ENCODE data around the gene MSRB3. TPM values are rescaled to one million over a fixed set of nuclear protein-coding genes. Genes with fewer than 3 reads are reported as not detected.

Gene MSRB3
- total RNA-seq, 2 donors from 2014 or later = 0.16 to 0.24 TPM

DNA sequence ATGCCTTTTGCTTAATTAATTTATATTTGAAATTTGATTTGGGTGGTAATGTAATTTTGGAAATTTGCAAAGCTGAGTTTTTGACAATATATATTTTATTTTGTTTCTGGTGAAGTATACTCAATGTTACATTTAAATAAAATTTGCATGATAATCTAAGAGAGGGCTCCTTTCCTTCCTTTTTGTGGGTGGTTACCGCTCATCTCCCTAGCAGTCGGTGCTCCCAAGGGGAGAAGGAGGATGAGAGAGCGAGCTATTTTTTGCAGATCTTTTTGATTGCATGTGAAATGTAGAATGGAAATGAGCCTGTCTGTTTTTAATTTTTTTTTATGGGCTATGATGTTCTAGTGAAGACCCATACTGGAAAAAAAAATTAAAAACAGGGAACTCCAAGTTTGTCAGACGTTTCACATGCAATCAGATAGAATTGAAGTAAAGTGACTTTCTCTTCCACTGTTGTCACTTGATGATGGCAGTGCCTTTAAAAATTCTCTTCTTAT is 39.8 kb downstream of the MSRB3 start:
- H3K4me3 Mint-ChIP-seq = no peak overlapping the region
- peaks cover 13% of the 10 kb centered on the region for H3K27me3 Mint-ChIP-seq (ENCODE audit: low read depth)
- no peaks in the 10 kb centered on the region for H3K36me3 Mint-ChIP-seq (ENCODE audit: insufficient read depth in 2 of 2)
- ATAC-seq (replicated peaks in 1 of 2) (no peak), DNase-seq (no peak)
- H3K4me1 Mint-ChIP-seq (ENCODE audit: low read depth) = no peaks in the 10 kb centered on the region
- H3K27ac Mint-ChIP-seq = no peak overlapping the region
- H3K9me3 Mint-ChIP-seq = no peaks in the 10 kb centered on the region

DNA sequence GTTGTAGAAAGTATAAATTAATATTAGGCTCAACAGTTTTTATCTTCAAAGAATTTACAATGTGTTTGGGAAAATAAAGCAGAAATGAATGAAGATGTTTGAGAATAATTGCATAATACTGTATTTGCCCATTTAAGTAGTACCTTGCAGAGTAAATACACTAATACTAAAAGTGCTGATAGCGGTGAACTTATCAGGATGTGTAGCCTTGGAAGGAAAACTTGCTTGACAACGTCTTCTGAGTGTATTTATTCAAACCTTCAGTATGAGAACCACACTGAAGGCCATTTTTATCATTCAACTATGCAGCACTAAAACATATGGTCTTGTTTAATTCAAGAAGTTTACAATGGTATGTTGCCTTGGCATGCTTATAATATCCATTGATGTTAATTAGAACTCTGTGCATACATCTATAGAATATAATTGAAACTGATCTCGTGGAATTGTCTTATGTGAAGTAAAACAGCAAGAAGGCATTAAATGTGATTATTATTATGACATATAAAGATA is 41.3 kb downstream of the MSRB3 start:
- no peak overlapping the region for H3K4me3 Mint-ChIP-seq

DNA sequence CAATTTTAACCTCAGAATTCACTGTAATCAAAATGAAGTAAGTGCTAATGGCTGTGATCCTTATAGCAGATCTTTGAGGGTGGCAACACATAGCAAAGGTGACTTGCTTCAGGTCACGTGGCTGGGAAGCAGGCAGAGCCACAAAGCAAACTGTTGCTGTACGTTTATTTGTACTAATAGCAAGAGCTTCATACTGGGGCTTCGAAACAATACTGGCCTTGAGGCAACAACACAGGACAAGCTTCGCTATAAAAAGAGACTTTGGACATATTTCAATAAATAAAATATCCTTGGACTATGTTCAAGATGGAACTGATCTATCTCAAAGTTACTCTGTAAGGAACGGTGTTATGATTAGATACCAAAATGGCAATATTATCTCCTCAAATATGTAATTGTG is 44.6 kb downstream of the MSRB3 start:
- no peak overlapping the region for H3K27ac Mint-ChIP-seq
- H3K27me3 Mint-ChIP-seq (ENCODE audit: low read depth) = peaks cover 6% of the 10 kb centered on the region
- DNase-seq (no peak), ATAC-seq (replicated peaks in 1 of 2) (no peak)
- H3K9me3 Mint-ChIP-seq = no peaks in the 10 kb centered on the region
- no peak overlapping the region for H3K4me3 Mint-ChIP-seq
- no peaks in the 10 kb centered on the region for H3K4me1 Mint-ChIP-seq (ENCODE audit: low read depth)
- no peaks in the 10 kb centered on the region for H3K36me3 Mint-ChIP-seq (ENCODE audit: insufficient read depth in 2 of 2)

More for the DNA sequence above, 41.3 kb downstream of the MSRB3 start:
- peaks cover 13% of the 10 kb centered on the region for H3K27me3 Mint-ChIP-seq (ENCODE audit: low read depth)
- ATAC-seq (replicated peaks in 1 of 2) = no peak
- H3K36me3 Mint-ChIP-seq (ENCODE audit: insufficient read depth in 2 of 2) = no peaks in the 10 kb centered on the region
- DNase-seq = no peak
- H3K9me3 Mint-ChIP-seq = no peaks in the 10 kb centered on the region
- H3K4me1 Mint-ChIP-seq (ENCODE audit: low read depth) = no peaks in the 10 kb centered on the region
- no peak overlapping the region for H3K27ac Mint-ChIP-seq

DNA sequence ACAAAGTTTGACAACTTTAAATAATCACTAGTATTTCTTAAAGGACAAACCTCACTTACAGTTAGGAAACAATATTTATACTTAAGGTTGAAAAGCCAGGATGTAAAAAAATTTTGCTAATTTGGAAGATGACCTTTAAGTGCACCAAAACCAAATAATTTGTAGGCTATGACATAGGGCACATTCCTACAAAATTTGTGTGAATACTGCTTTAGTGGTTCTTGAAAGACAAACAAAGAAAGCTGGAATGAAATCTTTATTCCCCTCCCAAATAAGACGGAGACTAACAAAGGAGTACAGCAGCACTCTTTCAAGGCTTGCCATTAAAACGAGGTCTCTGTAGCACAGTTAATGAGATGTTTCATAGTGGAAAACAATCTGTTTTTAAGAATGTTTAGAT is 45.6 kb downstream of the MSRB3 start:
- no peak for ATAC-seq (replicated peaks in 1 of 2)
- Mint-ChIP-seq H3K27me3 (ENCODE audit: low read depth) (peaks cover 6% of the 10 kb centered on the region), H3K9me3 (no peaks in the 10 kb centered on the region), H3K4me1 (ENCODE audit: low read depth) (no peaks in the 10 kb centered on the region), H3K36me3 (ENCODE audit: insufficient read depth in 2 of 2) (no peaks in the 10 kb centered on the region), H3K27ac (no peak overlapping the region), H3K4me3 (no peak overlapping the region)
- no peak for DNase-seq

DNA sequence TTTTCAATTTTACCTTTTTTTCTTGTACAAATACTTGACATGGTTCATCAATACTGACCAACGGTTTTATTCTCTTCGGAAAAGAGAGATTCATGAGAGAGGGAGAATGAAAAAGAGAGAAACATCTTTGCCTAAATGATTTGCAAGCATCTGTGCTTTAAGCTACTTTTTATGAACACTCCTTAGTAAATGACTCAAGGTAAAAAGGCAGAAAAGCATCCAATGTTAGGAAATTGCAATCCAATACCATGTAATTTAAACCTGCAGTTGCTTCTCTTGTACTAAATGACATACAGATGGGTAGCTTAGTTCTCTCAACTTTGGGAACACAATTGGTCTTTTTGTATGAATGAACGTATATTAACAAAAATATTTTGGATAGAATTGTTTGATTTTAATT is 46.1 kb downstream of the MSRB3 start:
- Mint-ChIP-seq H3K36me3 (ENCODE audit: insufficient read depth in 2 of 2) (no peaks in the 10 kb centered on the region), H3K27ac (no peak overlapping the region), H3K27me3 (ENCODE audit: low read depth) (peaks cover 6% of the 10 kb centered on the region), H3K4me1 (ENCODE audit: low read depth) (no peaks in the 10 kb centered on the region), H3K9me3 (no peaks in the 10 kb centered on the region), H3K4me3 (no peak overlapping the region)
- ATAC-seq (replicated peaks in 1 of 2) (no peak), DNase-seq (no peak)

DNA sequence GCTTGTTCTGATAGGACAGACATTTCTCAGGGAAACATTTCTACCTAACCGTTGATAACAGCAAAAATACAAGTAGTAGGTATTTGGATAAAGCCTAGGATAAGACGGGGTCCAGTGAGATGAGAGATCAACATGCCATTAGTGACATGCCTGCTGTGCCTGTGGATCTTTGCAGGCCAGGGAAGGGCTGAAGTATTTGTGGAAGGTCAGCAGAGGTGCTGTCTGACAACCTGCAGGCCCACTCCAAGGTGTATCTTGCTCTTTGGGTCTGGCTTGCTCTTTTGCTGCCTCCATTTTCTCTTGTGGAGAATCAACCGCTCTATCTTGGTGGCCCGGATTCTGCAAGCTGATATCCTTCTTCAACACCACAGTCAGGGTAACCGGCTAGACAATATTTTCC is 46.7 kb downstream of the MSRB3 start:
- no peaks in the 10 kb centered on the region for H3K4me1 Mint-ChIP-seq (ENCODE audit: low read depth)
- no peak overlapping the region for H3K4me3 Mint-ChIP-seq
- no peaks in the 10 kb centered on the region for H3K9me3 Mint-ChIP-seq
- DNase-seq (no peak), ATAC-seq (replicated peaks in 1 of 2) (no peak)
- no peak overlapping the region for H3K27ac Mint-ChIP-seq
- H3K27me3 Mint-ChIP-seq (ENCODE audit: low read depth) = peaks cover 9% of the 10 kb centered on the region
- no peaks in the 10 kb centered on the region for H3K36me3 Mint-ChIP-seq (ENCODE audit: insufficient read depth in 2 of 2)

DNA sequence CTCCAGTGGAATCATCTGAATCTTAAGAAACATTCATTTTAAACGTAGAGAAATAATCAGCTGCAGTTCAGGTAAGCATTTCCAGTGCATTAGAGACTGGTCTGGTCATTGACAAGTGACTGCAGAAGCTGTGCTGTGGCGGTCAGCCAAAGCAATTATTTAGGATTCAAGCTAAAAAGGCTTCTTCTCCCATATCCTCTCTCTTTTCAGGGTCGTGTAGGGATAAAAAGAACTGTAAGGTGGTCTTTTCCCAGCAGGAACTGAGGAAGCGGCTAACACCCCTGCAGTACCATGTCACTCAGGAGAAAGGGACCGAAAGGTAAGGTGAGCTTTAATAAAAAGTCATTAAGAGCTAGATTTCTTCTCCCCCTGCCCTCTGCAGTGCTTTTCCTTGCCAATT is 48.1 kb downstream of the MSRB3 start:
- no peak overlapping the region for H3K27ac Mint-ChIP-seq
- H3K27me3 Mint-ChIP-seq (ENCODE audit: low read depth) = peaks cover 13% of the 10 kb centered on the region
- no peak for DNase-seq
- no peaks in the 10 kb centered on the region for H3K36me3 Mint-ChIP-seq (ENCODE audit: insufficient read depth in 2 of 2)
- ATAC-seq (replicated peaks in 1 of 2) = no peak
- H3K9me3 Mint-ChIP-seq = no peaks in the 10 kb centered on the region
- H3K4me1 Mint-ChIP-seq (ENCODE audit: low read depth) = no peaks in the 10 kb centered on the region
- no peak overlapping the region for H3K4me3 Mint-ChIP-seq

DNA sequence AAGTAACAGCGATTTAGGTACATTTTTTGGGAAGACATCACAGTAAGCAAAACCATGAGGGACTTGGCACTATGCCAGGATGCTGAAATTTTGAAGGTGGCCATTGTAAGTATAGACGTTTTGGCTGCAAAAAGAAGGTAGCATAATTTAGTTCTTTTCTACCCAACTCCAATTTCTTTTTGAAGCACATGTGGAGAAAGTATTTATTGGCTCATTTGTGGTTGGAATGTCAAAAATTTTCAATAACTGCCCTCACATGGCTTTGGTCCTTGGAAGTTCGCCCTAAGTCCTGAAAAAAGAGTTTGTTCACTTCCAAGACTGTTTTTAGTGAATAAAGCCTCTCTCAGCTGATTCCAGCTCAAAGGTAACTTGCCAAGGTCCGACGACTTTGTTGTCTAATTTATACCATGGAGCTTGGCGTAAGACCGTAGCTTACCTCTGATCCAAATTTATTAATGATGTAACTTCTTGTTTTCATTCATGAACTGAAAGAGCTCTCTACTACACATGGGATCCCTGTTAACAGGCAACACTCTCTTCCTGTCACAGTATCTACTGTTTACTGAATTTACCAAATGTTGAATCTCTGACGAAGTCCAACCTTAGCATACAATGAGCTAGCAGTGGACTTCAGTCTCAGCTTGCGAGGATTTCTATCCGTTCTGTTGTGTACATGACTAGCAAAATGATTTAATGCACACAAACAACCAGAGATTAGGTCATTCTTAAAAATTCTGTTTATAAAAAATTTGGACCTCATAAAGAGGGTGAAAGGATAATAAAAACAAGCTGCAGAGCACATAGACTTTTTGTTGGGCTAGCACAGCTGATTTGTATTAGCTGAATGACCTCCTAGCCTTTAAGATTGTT is 49.0 kb downstream of the MSRB3 start:
- ATAC-seq (replicated peaks in 1 of 2) = no peak

DNA sequence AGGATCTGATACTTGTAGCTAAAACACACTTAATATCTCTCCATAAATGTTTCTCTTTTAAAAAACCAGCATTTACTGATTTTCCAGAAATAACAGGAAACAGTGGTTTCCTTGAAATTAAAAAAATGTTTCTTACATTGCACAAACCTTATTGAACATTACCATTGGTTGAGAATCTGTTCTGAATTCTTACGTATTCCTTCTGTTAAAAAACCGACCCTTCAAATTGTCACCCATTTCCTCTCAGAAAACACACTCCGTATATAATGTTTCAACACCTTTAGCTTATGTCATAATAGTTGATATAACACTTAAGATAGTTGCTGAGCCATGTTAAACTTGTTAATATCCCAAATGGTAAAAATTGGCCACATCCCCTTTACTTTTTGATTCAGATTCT is 51.2 kb downstream of the MSRB3 start:
- no peaks in the 10 kb centered on the region for H3K4me1 Mint-ChIP-seq (ENCODE audit: low read depth)
- DNase-seq = no peak
- no peaks in the 10 kb centered on the region for H3K9me3 Mint-ChIP-seq
- peaks cover 19% of the 10 kb centered on the region for H3K27me3 Mint-ChIP-seq (ENCODE audit: low read depth)
- no peak for ATAC-seq (replicated peaks in 1 of 2)
- no peak overlapping the region for H3K4me3 Mint-ChIP-seq
- H3K36me3 Mint-ChIP-seq (ENCODE audit: insufficient read depth in 2 of 2) = no peaks in the 10 kb centered on the region
- no peak overlapping the region for H3K27ac Mint-ChIP-seq

More for the DNA sequence above, 49.0 kb downstream of the MSRB3 start:
- Mint-ChIP-seq H3K27me3 (ENCODE audit: low read depth) (peaks cover 19% of the 10 kb centered on the region), H3K4me1 (ENCODE audit: low read depth) (no peaks in the 10 kb centered on the region), H3K4me3 (no peak overlapping the region), H3K36me3 (ENCODE audit: insufficient read depth in 2 of 2) (no peaks in the 10 kb centered on the region), H3K27ac (no peak overlapping the region), H3K9me3 (no peaks in the 10 kb centered on the region)
- no peak for DNase-seq

DNA sequence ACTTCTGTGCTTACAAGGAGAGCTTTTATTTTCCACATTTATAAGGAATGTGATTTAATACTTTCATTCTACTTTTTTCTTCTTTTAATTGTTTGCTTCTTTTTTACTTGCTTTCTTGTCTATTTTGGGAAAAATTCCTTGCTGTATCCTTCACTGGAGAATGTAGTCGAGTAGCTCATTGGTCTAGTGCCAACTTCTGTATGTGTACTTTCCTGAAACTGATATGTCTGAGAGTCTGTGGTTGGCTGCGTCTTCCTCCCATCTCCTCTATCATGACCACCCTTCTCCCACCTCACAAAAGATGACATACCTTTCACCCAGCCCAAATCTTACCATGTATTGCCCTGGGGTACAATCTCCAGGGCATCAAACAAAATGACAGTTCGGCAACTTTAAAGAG is 51.8 kb downstream of the MSRB3 start:
- no peaks in the 10 kb centered on the region for H3K9me3 Mint-ChIP-seq
- DNase-seq (no peak), ATAC-seq (replicated peaks in 1 of 2) (no peak)
- H3K27me3 Mint-ChIP-seq (ENCODE audit: low read depth) = peaks cover 19% of the 10 kb centered on the region
- H3K4me1 Mint-ChIP-seq (ENCODE audit: low read depth) = no peaks in the 10 kb centered on the region
- no peaks in the 10 kb centered on the region for H3K36me3 Mint-ChIP-seq (ENCODE audit: insufficient read depth in 2 of 2)
- no peak overlapping the region for H3K4me3 Mint-ChIP-seq
- no peak overlapping the region for H3K27ac Mint-ChIP-seq

DNA sequence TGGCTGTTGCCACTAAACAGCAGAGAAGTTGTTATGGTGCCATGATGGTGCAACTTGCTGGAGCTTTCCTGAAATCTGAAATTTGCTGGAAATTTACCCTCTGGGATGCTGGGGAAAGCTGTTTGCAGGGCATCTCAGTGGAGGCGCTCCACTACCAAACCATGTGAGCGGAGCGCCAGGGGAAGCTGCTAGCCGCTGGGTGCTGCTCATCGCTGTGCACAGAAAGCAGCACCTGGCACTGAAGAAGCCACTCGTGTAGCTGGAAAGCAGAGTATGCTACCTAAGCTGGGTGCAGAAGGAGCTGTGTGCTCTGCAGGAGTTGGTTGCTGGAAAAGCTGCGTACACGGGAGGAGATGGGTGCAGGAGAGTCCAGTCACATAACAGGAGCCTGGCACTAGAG is 53.0 kb downstream of the MSRB3 start:
- no peak overlapping the region for H3K27ac Mint-ChIP-seq
- no peaks in the 10 kb centered on the region for H3K4me1 Mint-ChIP-seq (ENCODE audit: low read depth)
- peaks cover 27% of the 10 kb centered on the region for H3K27me3 Mint-ChIP-seq (ENCODE audit: low read depth)
- ATAC-seq (replicated peaks in 1 of 2) (no peak), DNase-seq (no peak)
- no peak overlapping the region for H3K4me3 Mint-ChIP-seq
- H3K36me3 Mint-ChIP-seq (ENCODE audit: insufficient read depth in 2 of 2) = no peaks in the 10 kb centered on the region
- H3K9me3 Mint-ChIP-seq = no peaks in the 10 kb centered on the region

DNA sequence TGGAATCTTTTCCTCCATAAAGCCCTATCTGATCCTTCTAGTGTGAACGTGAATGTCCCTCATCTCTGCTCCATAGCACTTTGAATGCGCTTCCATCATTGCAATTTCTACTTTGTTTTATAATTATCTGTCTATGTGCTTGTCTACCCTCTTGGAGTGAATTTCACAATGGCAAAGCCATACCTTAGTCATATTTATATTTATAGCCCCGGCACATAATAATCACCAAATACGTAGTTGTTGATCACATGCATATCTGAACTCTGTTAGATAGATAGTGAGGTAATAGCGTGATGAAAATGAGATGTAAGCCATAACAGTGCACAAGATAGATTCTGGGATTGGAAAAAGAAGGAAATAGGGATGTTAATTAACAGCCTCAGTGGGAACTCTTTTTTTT is 55.2 kb downstream of the MSRB3 start:
- Mint-ChIP-seq H3K27ac (no peak overlapping the region), H3K4me3 (no peak overlapping the region), H3K27me3 (ENCODE audit: low read depth) (peaks cover 27% of the 10 kb centered on the region), H3K36me3 (ENCODE audit: insufficient read depth in 2 of 2) (no peaks in the 10 kb centered on the region), H3K4me1 (ENCODE audit: low read depth) (no peaks in the 10 kb centered on the region), H3K9me3 (no peaks in the 10 kb centered on the region)
- no peak for ATAC-seq (replicated peaks in 1 of 2)
- DNase-seq = no peak

DNA sequence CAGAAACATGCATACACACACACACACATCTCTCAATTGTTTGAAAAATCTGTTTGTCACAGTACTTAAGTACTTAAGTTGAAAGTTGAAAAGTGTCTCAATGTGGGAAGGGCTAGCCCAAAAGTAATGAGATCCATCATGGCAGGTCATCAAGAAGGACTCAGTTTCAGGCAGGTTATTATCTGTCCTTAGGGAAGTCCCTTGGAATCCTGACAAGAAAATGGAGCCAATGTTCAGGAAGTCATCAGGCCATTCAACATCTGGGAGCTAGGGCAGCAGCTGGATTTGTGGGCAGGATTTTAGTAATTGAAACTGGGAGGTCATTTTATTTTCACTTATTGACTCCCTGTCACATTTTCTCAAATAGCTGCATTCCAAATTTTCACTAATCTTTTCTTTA is 56.0 kb downstream of the MSRB3 start:
- Mint-ChIP-seq H3K4me3 (no peak overlapping the region), H3K36me3 (ENCODE audit: insufficient read depth in 2 of 2) (no peaks in the 10 kb centered on the region), H3K4me1 (ENCODE audit: low read depth) (no peaks in the 10 kb centered on the region), H3K9me3 (no peaks in the 10 kb centered on the region), H3K27ac (no peak overlapping the region), H3K27me3 (ENCODE audit: low read depth) (peaks cover 27% of the 10 kb centered on the region)
- DNase-seq = no peak
- ATAC-seq (replicated peaks in 1 of 2) = no peak
